Heart right ventricle (tissue), 16 donors: ENCODE results near the gene PLEKHN1. TPM values are rescaled to one million over a fixed set of nuclear protein-coding genes. Genes with fewer than 3 reads are reported as not detected.
"Not testable (repeated sequence)": the region's sequence is repeated elsewhere in the genome, so short reads cannot be mapped to it uniquely, and the experiment has no call there.

ENCODE experiments used
- ATAC-seq, 8 donors: fragments of 200-7000 bp; cut with Tn5 transposase; one replicate each; pipeline ENCODE4 v1.9.1; 2020; ENCODE audit warnings: mild to moderate bottlenecking in 8 of 8, moderate library complexity in 8 of 8, moderate number of reproducible peaks in 1 of 8
- DNase-seq, 2 donors: peaks; one replicate each; pipeline ENCODE4 v3.0.0-alpha.2; 2020
- H3K27ac ChIP-seq, 10 donors: fragments of 200-600 bp; sonication (generic) in 2 of 10; one replicate each; pipeline versions ENCODE4 v1.5.0 to v1.8.0; 2020 to 2022; ENCODE audit warnings: mild to moderate bottlenecking in 3 of 10
- H3K27me3 ChIP-seq, 7 donors: fragments of 200-600 bp; one replicate each; pipeline ENCODE4 v1.8.0; 2021 to 2022; ENCODE audit warnings: mild to moderate bottlenecking in 2 of 7
- H3K36me3 ChIP-seq, 9 donors: fragments of 200-600 bp; sonication (generic) in 1 of 9; one replicate each; pipeline versions ENCODE4 v1.5.0 to v1.8.0; 2020 to 2022; ENCODE audit warnings: mild to moderate bottlenecking in 2 of 9
- H3K4me1 ChIP-seq, 9 donors: fragments of 200-600 bp; sonication (generic) in 1 of 9; one replicate each; pipeline versions ENCODE4 v1.5.0 to v1.8.0; 2020 to 2022; ENCODE audit warnings: mild to moderate bottlenecking in 4 of 9
- H3K4me3 ChIP-seq, 10 donors: fragments of 200-600 bp; sonication (generic) in 2 of 10; one replicate each; pipeline versions ENCODE4 v1.5.0 to v1.8.0; 2020 to 2022; ENCODE audit warnings: mild to moderate bottlenecking in 7 of 10, moderate library complexity in 2 of 10
- H3K9me3 ChIP-seq, 11 donors: fragments of 200-600 bp in 10 of 11; sonication (generic) in 2 of 11; one replicate each; pipeline versions ENCODE4 v1.5.0 to v1.8.0; 2013 to 2022; ENCODE audit warnings: mild to moderate bottlenecking in 2 of 11, control low read depth in 1 of 11, moderate library complexity in 1 of 11
- CTCF ChIP-seq, 9 donors: fragments of 200-600 bp; sonication (generic) in 2 of 9; IDR thresholded peaks; one replicate each; pipeline versions ENCODE4 v1.5.0 to v1.8.0; 2021 to 2022; ENCODE audit warnings: antibody characterized with exemption in 9 of 9, mild to moderate bottlenecking in 5 of 9, moderate library complexity in 1 of 9
- WGBS, 2 donors: extraction: QIAGEN DNeasy Blood & Tissue Kit; methylation state at CpG; one replicate each; pipeline ENCODE4 v1.1.7; 2013; ENCODE audit warnings: inconsistent platforms in 1 of 2; 5-methylcytosine and 5-hydroxymethylcytosine counted together
- intact Hi-C, 10 donors: fragments of 100-400 bp; cut with DNase I; formaldehyde crosslinking; loops; one replicate each; pipeline versions ENCODE4 v1.11.1 to v1.14.2; 2022
- polyA plus RNA-seq, 2 donors: library from polyadenylated mRNA; stranded (reverse); fragments of 200-250 nt; gene quantifications; one replicate each; pipeline ENCODE4 v1.2.3, GENCODE V29; 2013
- total RNA-seq, 10 donors: library from RNA; stranded (reverse); fragmentation: NEBNext Ultra II Directional in 3 of 10; extraction: Animal tissue kit (Norgen Biotek cat#: 25700) in 3 of 10; gene quantifications; one replicate each; pipeline versions ENCODE4 v1.2.1 to v1.2.4, GENCODE V29; 2021 to 2023
- donor health status: Arrhythmogenic right ventricular cardiomyopathy.
- donor health status: ischemic (EF 13 %, LVEDD 7.1; RV severe dilation, severe dysfunction).
- donor health status: healthy with polysubstance abuse.
- donor health status: DM: no; HTN: yes; CAD: no.
- donor health status: DM: no; HTN: no; CAD: no.
- donor health status: ischemic (EF 25% LVEDD 6.9; RV normal size, moderate dysfunction).
- donor health status: ischemic (EF 25% LVEDD 5.7; RV mildly dilated, moderate dysfunction).
- donor health status: healthy.
- donor health status: DM: yes; HTN: yes; CAD: no.
- donor health status: Ischemic cardiomyopathy.
- donor health status: ischemic (EF 35%, LVEDD 5.7; RV mildly dilated, moderate dysfunction).
- donor health status: nonischemic (EF 11% LVEDD 7.7; RV severe dilation, severe dysfunction).
- donor health status: DM: yes; HTN: yes; CAD: no.
- donor health status: PGD.
- donor health status: ischemic (EF 29% LVEDD 5.4; RV normal size, mild dysfunction).
- donor health status: nonischemic (EF 23%, LVEDD 6.1; RV moderate dilation, normal function).

PLEKHN1 gene
- total and polyA plus RNA-seq, 12 donors: 0.13 to 0.37 (median 0.29) TPM; not detected in 8

DNA sequence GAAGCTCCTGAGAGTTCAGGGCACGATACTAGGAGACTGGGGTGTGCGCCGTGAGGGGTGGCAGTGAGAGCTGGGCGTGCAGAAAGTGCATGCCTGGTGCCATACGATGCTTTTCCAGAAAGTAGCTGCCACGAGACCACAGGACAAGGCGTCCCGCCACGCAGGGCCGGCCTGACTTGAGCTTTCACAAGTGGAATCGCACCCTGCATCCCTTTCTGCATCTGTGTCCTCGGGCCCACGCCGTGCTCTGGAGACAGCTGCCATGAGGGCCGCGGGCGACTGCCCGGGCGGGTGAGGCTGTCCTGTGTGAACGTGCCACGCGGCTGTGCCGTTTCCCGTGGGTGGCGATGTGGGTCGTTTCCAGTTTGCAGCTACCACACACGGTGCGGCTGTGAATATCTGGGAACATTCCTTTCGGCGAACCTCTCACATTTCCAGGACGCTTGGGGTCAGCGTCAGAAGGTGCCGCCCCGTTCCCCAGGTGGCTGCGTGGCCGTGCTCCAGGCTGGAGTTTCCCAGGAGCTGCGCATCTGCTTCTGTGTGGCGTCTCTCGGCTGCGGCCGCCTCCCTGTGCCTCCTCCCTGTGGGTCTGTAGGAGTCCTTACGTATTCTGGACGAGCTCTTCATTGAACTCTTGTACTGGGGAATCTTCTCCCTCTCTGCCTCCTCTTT lies 16.6 kb downstream of the PLEKHN1 start:
- Histone ChIP-seq H3K4me3 (peak overlapping the region in 6 of 10 donors; percentile 1 to 60 (median 51)), H3K27ac (peak overlapping the region; percentile 83 to 97 (median 96)), H3K9me3 (peaks cover 0 to 1% (median 0%) of the 10 kb centered on the region in 11 donors), H3K36me3 (peaks cover 0 to 4% (median 0%) of the 10 kb centered on the region in 9 donors), H3K4me1 (peaks cover 0 to 47% (median 3%) of the 10 kb centered on the region in 9 donors), H3K27me3 (peaks cover 0 to 31% (median 7%) of the 10 kb centered on the region in 7 donors)
- intact Hi-C loops: loop anchor here in 5 of 10 donors (2.0 to 5.0 kb wide), 3 partner anchors 79 to 84 kb away; no protein-coding TSS in a partner anchor
- WGBS, 2 donors: 86 to 88% methylated on average over 42 to 43 of the region's 43 CpGs
- ATAC-seq (no peak), DNase-seq (peak in 1 of 2 donors; percentile 25)
- no peak for TF ChIP-seq CTCF (IDR thresholded peaks at IDR 0.05)

DNA sequence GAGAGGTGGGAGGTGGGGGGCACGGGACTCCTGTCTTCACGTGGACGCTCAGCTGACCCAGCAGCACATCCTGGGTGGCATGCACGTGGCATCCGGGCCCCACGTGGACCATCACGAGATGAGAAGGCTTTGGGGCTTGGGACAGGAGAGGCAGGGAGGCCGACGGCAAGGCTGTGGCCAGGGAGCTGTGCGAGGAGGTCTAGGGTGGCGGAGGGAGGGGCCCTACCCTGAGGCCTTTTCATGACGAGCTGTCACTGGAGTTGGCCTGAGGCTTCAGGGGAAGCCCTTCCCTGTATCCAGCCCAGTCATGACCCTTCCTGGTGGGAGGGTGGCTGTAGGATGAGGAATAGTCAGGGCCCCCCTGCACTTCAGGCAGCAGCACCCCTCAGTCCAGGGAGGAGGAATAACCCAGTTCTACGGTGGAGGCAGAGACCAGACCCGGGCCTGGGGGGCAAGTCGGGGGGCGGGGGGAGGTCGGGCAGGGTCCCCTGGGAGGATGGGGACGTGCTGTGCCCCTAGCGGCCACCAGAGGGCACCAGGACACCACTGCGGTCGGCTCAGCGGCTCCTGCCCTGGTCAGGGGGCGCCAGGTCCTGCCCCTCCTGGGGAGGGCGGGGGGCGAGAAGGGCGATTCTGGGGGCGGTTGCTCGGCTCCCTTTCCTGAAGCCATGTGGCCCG lies 17.7 kb downstream of the PLEKHN1 start:
- peak in 1 of 8 donors; percentile 4 for ATAC-seq
- Histone ChIP-seq H3K27me3 (peaks cover 0 to 31% (median 7%) of the 10 kb centered on the region in 7 donors), H3K4me1 (peaks cover 0 to 41% (median 3%) of the 10 kb centered on the region in 9 donors), H3K9me3 (peaks cover 0 to 5% (median 0%) of the 10 kb centered on the region in 11 donors), H3K27ac (peak overlapping the region in 2 of 10 donors; percentile 87 to 96), H3K36me3 (no peaks in the 10 kb centered on the region), H3K4me3 (peak overlapping the region in 5 of 10 donors; percentile 23 to 39 (median 32))
- TF ChIP-seq CTCF (IDR thresholded peaks at IDR 0.05): peak; percentile 92 to 98 (median 94)
- intact Hi-C loops: loop anchor here in 9 of 10 donors (2.0 to 5.0 kb wide), 3 partner anchors 78 to 83 kb away; no protein-coding TSS in a partner anchor
- DNase-seq: peak; percentile 48 to 67
- 21 to 24% methylated on average over 24 to 29 of the region's 29 CpGs for WGBS, 2 donors

- peaks cover 0 to 37% (median 3%) of the 10 kb centered on the region in 9 donors for H3K4me1 ChIP-seq
- no peaks in the 10 kb centered on the region for H3K36me3 ChIP-seq
- intact Hi-C loops: loop anchor here in 8 of 10 donors (2.0 to 5.0 kb wide), 3 partner anchors 78 to 83 kb away; no protein-coding TSS in a partner anchor
- ATAC-seq: no peak
- no peak for DNase-seq
- H3K4me3 ChIP-seq: peak overlapping the region in 5 of 10 donors; percentile 23 to 39 (median 32)
- WGBS, 2 donors: 61 to 63% methylated on average over 12 of the region's 12 CpGs
- H3K27me3 ChIP-seq: peaks cover 0 to 31% (median 7%) of the 10 kb centered on the region in 7 donors
- H3K27ac ChIP-seq: no peak overlapping the region
- H3K9me3 ChIP-seq: peaks cover 0 to 5% (median 0%) of the 10 kb centered on the region in 11 donors
- peak in 4 of 9 donors; percentile 15 to 43 (median 22) for TF ChIP-seq CTCF (IDR thresholded peaks at IDR 0.05)
Measured at GRCh38 chr1:984476-984814, 18.2 kb downstream of the PLEKHN1 start.

DNA sequence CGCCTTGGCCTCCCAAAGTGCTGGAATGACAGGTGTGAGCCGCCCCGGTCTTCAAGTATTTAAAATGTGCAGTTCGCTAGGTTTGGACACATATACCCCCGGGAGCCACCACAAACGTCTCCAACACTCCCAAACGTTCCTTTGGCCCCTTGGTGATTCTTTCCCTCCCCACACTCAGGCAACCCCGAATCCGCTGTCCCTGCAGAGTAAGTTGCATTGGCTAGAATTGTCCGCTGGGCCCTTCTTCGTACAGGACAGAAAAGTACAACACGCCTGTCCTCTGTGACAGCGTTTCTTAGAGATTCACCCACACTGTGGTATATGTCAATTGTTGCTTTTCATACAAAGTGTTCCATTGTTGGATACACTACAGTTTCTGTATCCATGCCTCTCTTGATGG lies 18.8 kb downstream of the PLEKHN1 start:
- 76 to 77% methylated on average over 13 of the region's 13 CpGs for WGBS, 2 donors
- DNase-seq (no peak), ATAC-seq (no peak)
- Histone ChIP-seq H3K36me3 (no peaks in the 10 kb centered on the region), H3K27me3 (peaks cover 0 to 31% (median 7%) of the 10 kb centered on the region in 7 donors), H3K4me3 (no peak overlapping the region), H3K4me1 (peaks cover 0 to 30% (median 3%) of the 10 kb centered on the region in 9 donors), H3K9me3 (peaks cover 0 to 5% (median 0%) of the 10 kb centered on the region in 11 donors), H3K27ac (no peak overlapping the region)
- TF ChIP-seq CTCF (IDR thresholded peaks at IDR 0.05): no peak
- intact Hi-C loops: loop anchor here in 5 of 10 donors (1.0 to 2.0 kb wide), 2 partner anchors 78 kb away; no protein-coding TSS in a partner anchor

DNA sequence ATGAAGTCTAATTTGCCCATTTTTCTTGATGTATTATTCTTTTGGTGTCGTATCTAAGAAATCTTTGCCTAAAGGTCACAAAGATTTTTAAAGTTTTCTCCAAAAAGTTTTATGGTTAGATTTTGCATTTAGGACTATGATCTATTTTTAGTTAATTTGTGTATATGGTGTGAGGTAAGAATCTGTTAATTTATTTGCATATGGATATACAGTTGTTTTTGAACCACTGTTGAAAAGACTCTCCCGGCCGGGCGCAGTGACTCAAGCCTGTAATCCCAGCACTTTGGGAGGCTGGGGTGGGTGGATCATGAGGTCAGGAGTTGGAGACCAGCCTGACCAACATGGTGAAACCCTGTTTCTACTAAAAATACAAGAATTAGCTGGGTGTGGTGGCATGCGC lies 21.8 kb downstream of the PLEKHN1 start:
- ATAC-seq, intact Hi-C loops, H3K4me3 ChIP-seq, H3K36me3 ChIP-seq, H3K27ac ChIP-seq, DNase-seq: not testable (repeated sequence)
- WGBS, 2 donors: 85 to 89% methylated on average over 5 of the region's 5 CpGs
- H3K27me3 ChIP-seq: peaks cover 0 to 32% (median 2%) of the 10 kb centered on the region in 7 donors
- peaks cover 0 to 19% (median 4%) of the 10 kb centered on the region in 11 donors for H3K9me3 ChIP-seq
- peaks cover 0 to 13% (median 0%) of the 10 kb centered on the region in 9 donors for H3K4me1 ChIP-seq

DNA sequence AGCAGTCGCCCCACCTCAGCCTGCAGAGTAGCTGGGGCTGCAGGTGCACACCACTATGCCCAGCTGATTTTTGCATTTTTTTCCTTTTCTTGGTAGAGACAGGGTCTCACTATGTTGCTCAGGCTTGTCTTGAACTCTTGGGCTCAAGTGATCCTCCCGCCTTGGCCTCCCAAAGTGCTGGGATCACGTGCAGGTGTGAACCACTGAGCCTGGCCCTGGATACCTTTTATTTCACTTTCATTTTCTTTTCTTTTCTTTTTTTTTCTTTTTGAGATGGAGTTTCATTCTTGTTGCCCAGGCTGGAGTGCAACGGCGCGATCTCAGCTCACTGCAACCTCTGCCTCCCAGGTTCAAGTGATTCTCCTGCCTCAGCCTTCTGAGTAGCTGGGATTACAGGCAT lies 25.0 kb downstream of the PLEKHN1 start:
- 90 to 95% methylated on average over 6 of the region's 6 CpGs for WGBS, 2 donors
- not testable (repeated sequence) for H3K36me3 ChIP-seq, H3K27ac ChIP-seq, H3K4me1 ChIP-seq, ATAC-seq, DNase-seq, H3K4me3 ChIP-seq
- intact Hi-C loops: loop anchor here in 1 of 10 donors (5.0 kb wide), 1 partner anchor 36 kb away; no protein-coding TSS in a partner anchor
- Histone ChIP-seq H3K27me3 (peaks cover 0 to 33% (median 0%) of the 10 kb centered on the region in 7 donors), H3K9me3 (peaks cover 0 to 19% (median 4%) of the 10 kb centered on the region in 11 donors)
